Ishikawa (cell line): ENCODE data around the gene CD48.

Experiments
- CEBPB ChIP-seq: IDR thresholded peaks from 2 replicates; pipeline ENCODE4 v1.6.1; 2012
- CREB1 ChIP-seq: IDR thresholded peaks from 2 replicates; pipeline ENCODE4 v1.6.1; 2012; ENCODE audit warnings: low read depth
- EGR1 ChIP-seq: IDR thresholded peaks from 2 replicates; pipeline ENCODE4 v1.6.1; 2012
- EP300 ChIP-seq: IDR thresholded peaks from 2 replicates; pipeline ENCODE4 v1.6.1; 2012; ENCODE audit warnings: borderline replicate concordance
- FOXM1 ChIP-seq: IDR thresholded peaks from 2 replicates; pipeline ENCODE4 v1.6.1; 2012; ENCODE audit warnings: low read depth, borderline replicate concordance
- NFIC ChIP-seq: IDR thresholded peaks from 2 replicates; pipeline ENCODE4 v1.6.1; 2012
- RAD21 ChIP-seq: IDR thresholded peaks from 2 replicates; pipeline ENCODE4 v1.6.1; 2012; ENCODE audit warnings: low read depth
- REST ChIP-seq: IDR thresholded peaks from 2 replicates; pipeline ENCODE4 v1.6.1; 2012; ENCODE audit warnings: low read depth, mild to moderate bottlenecking
- TAF1 ChIP-seq: IDR thresholded peaks from 2 replicates; pipeline ENCODE4 v1.6.1; 2012; ENCODE audit warnings: low read depth, mild to moderate bottlenecking
- TCF12 ChIP-seq: IDR thresholded peaks from 2 replicates; pipeline ENCODE4 v1.6.1; 2012; ENCODE audit warnings: low read depth
- TEAD4 ChIP-seq: IDR thresholded peaks from 2 replicates; pipeline ENCODE4 v1.6.1; 2012
- USF1 ChIP-seq: IDR thresholded peaks from 2 replicates; pipeline ENCODE4 v1.6.1; 2012
- YY1 ChIP-seq: IDR thresholded peaks from 2 replicates; pipeline ENCODE4 v1.6.1; 2012; ENCODE audit warnings: low read depth
- ZBTB7A ChIP-seq: IDR thresholded peaks from 2 replicates; pipeline ENCODE4 v1.6.1; 2012; ENCODE audit warnings: low read depth
- TF ChIP-seq, protein P1 (sequence below): IDR thresholded peaks from 2 replicates; pipeline ENCODE4 v1.6.1; 2012

Gene CD48

GRCh38 chr1:160756849-160757201 is 45.2 kb upstream of the CD48 start:
- TF ChIP-seq CEBPB, result no peak
- TF ChIP-seq REST, result no peak
- no peak for TF ChIP-seq YY1
- no peak for TF ChIP-seq EP300
- no peak for TF ChIP-seq ZBTB7A
- no peak for TF ChIP-seq RAD21
- no peak for TF ChIP-seq TAF1
- TF ChIP-seq EGR1, result no peak
- TF ChIP-seq NFIC, result no peak
- TF ChIP-seq FOXM1, result no peak
- no peak for TF ChIP-seq USF1
- TF ChIP-seq TCF12, result no peak
- TF ChIP-seq, protein P1, sequence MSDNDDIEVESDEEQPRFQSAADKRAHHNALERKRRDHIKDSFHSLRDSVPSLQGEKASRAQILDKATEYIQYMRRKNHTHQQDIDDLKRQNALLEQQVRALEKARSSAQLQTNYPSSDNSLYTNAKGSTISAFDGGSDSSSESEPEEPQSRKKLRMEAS, result no peak
- no peak for TF ChIP-seq TEAD4
- TF ChIP-seq CREB1, result no peak

DNA sequence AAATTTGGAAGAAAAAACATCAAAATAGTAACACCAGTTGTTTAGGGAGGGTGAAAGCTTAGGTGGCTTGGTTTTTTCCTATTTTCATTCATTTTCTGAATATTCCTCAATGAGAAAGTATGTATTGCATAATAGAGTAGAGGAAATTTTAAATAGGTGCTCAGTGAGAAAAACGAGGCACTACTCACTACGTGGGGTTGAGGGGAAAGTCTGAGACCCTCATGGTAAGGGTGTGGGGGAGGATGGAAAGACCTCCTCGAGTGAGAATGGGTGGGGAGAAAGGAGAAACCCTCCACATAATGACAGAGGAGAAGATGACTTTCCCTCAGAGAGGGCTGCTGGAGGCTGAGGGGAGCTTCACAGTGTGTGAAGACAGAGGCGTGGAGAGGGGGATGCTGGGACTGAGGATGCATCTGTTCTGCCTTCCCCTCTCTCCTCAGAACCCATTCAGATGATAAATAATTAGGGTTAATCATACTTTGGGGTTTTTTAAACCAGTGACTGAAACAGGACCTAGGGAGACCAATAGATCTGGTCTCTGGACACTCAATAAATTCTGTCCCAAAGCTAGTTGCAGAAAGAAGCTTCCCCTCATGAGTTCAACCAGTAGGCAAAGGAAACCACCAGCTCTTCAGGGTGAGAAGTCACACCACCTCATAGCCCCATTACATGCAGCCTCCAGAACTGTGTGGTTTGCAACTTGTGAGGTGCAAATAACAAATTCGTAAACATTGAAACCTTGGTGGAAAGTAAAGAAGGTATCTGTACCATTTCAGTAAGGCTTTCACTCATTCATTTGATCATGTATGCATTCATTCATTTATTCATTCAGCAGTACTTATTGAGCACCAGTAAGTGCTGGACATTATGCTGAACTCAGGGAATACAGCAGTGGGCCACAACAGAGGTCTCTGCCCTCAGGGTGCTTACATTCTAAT is 44.6 kb upstream of the CD48 start:
- TF ChIP-seq ZBTB7A (no peak), TAF1 (no peak), TCF12 (no peak), EGR1 (no peak), FOXM1 (no peak), TEAD4 (no peak), CREB1 (no peak), NFIC (no peak), REST (no peak), YY1 (no peak), CEBPB (no peak), EP300 (no peak), USF1 (no peak), RAD21 (no peak)
- TF ChIP-seq, protein P1, result no peak

DNA sequence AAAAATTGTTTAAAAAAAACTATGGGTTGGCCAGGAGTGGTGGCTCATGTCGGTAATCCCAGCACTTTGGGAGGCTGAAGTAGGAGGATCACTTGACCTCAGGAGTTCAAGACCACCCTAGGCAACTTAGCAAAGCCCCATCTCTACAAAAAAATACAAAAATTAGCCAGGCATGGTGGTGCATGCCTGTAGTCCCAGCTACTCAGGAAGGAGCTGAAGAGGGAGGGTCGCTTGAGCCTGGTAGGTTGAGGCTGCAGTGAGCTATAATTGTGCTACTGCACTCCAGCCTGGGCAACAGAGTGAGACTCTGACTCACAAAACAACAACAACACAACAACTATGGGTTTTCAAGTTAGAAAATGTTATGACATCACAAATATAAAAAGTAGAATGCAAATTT is 43.8 kb upstream of the CD48 start:
- TF ChIP-seq USF1 (no peak), FOXM1 (no peak), YY1 (no peak), EGR1 (no peak), ZBTB7A (no peak), NFIC (no peak), EP300 (no peak), REST (no peak), RAD21 (no peak), TEAD4 (no peak), CREB1 (no peak), TAF1 (no peak), TCF12 (no peak)
- TF ChIP-seq, protein P1, result no peak
